H1 (cell line): ENCODE measurements around the gene FAM149B1.

Source experiments
- CBX5 ChIP-seq: fragments of 300-800, 300-1000 bp; sonication (generic); IDR thresholded peaks from 2 replicates; pipeline ENCODE4 v1.7.1; 2016; ENCODE audit warnings: antibody characterized with exemption, low read length, low read depth
- EP300 ChIP-seq, 2 experiments: IDR thresholded peaks; 1 replicate in 1 of 2; 2 replicates in 1 of 2; pipeline ENCODE4 v1.6.1; 2011 to 2012; ENCODE audit warnings: low read depth in 2 of 2, low read length in 2 of 2, mild to moderate bottlenecking in 2 of 2, borderline replicate concordance in 1 of 2, inconsistent platforms in 1 of 2, moderate library complexity in 1 of 2
- JUN ChIP-seq: IDR thresholded peaks from 2 replicates; pipeline ENCODE4 v1.6.1; 2011; ENCODE audit warnings: low read depth, mild to moderate bottlenecking, improper control_type of control experiment, low read length
- NRF1 ChIP-seq: IDR thresholded peaks from 2 replicates; pipeline ENCODE4 v1.6.1; 2011; ENCODE audit warnings: mild to moderate bottlenecking, low read depth, low read length, improper control_type of control experiment
- RAD21 ChIP-seq, 2 experiments: IDR thresholded peaks in 1 of 2; conservative IDR thresholded peaks in 1 of 2; 2 replicates each; pipeline ENCODE4 v1.6.1; 2011; ENCODE audit warnings: low read depth in 2 of 2, low read length in 2 of 2, improper control_type of control experiment in 1 of 2, inconsistent platforms in 1 of 2, mild to moderate bottlenecking in 1 of 2, moderate library complexity in 1 of 2
- ZNF274 ChIP-seq: IDR thresholded peaks from 2 replicates; pipeline ENCODE4 v1.7.0; 2012; ENCODE audit warnings: low read length, borderline replicate concordance; ENCODE audit errors: extremely low read depth
- TF ChIP-seq, protein P1 (sequence below), 3 experiments: IDR thresholded peaks; 1 replicate in 2 of 3; 2 replicates in 1 of 3; pipeline versions ENCODE4 v1.5.1 to v1.6.1; 2011; ENCODE audit warnings: low read length in 3 of 3, mild to moderate bottlenecking in 3 of 3, inconsistent platforms in 2 of 3, low read depth in 1 of 3, moderate library complexity in 1 of 3; ENCODE audit not compliant: insufficient read depth in 1 of 3; ENCODE audit errors: control extremely low read depth in 1 of 3

DNA sequence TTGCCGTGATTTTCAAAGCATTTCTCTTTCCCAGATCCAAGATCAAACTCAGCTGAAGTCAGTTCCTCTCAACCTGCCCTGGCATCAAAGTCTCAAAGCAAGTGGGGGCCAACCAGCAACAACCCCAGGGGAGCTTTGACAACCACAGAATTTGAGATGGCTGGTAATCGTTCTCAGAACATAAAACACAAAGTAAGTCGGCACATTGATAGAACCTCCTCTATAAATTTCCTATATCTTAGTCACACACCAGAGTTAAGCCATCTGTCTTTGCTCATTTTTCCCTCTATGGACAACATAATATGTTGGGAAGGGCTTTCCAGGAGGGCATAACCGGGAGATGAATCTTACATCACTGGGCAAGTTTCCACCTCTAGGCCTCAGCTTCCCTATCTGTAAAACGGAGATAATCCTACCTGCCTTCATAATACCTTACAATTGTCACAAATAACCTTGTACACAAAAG is 80.4 kb downstream of the FAM149B1 start:
- TF ChIP-seq RAD21 (IDR thresholded peaks at IDR 0.05 in 1 of 2, conservative IDR thresholded peaks at IDR 0.05 in 1 of 2; ENCODE audit: low read depth in 2 of 2, low read length in 2 of 2) = no peak
- TF ChIP-seq NRF1 = no peak
- TF ChIP-seq CBX5 = no peak
- TF ChIP-seq JUN = no peak
- TF ChIP-seq, protein P1, sequence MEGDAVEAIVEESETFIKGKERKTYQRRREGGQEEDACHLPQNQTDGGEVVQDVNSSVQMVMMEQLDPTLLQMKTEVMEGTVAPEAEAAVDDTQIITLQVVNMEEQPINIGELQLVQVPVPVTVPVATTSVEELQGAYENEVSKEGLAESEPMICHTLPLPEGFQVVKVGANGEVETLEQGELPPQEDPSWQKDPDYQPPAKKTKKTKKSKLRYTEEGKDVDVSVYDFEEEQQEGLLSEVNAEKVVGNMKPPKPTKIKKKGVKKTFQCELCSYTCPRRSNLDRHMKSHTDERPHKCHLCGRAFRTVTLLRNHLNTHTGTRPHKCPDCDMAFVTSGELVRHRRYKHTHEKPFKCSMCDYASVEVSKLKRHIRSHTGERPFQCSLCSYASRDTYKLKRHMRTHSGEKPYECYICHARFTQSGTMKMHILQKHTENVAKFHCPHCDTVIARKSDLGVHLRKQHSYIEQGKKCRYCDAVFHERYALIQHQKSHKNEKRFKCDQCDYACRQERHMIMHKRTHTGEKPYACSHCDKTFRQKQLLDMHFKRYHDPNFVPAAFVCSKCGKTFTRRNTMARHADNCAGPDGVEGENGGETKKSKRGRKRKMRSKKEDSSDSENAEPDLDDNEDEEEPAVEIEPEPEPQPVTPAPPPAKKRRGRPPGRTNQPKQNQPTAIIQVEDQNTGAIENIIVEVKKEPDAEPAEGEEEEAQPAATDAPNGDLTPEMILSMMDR (IDR thresholded peaks at IDR 0.05; ENCODE audit: control extremely low read depth in 1 of 3, insufficient read depth in 1 of 3, low read depth in 1 of 3, low read length in 3 of 3) = no peak
- no peak for TF ChIP-seq ZNF274
- no peak for TF ChIP-seq EP300 (IDR thresholded peaks at IDR 0.05; ENCODE audit: borderline replicate concordance in 1 of 2, low read depth in 2 of 2, low read length in 2 of 2)
